Measurements from ENCODE around the gene SMG6.
"Not testable (repeated sequence)": the region's sequence is repeated elsewhere in the genome, so short reads cannot be mapped to it uniquely, and the experiment has no call there.

Gene SMG6

DNA sequence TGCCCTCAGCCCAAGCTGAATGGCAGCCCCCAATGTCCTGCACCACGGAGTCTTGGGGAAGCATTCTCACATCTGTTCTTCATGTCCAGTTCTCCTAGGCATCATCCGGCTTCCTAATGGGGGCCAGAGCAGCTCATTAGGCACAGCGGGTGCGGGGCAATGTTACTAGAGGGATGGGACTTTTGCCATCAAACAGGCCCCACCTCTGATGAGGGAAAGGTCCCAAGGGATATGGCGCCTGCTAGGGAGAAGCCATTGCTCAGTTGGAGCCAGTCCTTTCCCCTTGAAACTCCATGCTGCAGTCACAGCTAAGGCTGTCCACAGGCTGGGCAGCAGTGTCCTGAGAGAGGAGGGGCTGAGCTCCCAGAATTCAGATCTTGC lies 275.4 kb downstream of the SMG6 start:
- DNase-seq (ENCODE audit: low spot score), result no peak

DNA sequence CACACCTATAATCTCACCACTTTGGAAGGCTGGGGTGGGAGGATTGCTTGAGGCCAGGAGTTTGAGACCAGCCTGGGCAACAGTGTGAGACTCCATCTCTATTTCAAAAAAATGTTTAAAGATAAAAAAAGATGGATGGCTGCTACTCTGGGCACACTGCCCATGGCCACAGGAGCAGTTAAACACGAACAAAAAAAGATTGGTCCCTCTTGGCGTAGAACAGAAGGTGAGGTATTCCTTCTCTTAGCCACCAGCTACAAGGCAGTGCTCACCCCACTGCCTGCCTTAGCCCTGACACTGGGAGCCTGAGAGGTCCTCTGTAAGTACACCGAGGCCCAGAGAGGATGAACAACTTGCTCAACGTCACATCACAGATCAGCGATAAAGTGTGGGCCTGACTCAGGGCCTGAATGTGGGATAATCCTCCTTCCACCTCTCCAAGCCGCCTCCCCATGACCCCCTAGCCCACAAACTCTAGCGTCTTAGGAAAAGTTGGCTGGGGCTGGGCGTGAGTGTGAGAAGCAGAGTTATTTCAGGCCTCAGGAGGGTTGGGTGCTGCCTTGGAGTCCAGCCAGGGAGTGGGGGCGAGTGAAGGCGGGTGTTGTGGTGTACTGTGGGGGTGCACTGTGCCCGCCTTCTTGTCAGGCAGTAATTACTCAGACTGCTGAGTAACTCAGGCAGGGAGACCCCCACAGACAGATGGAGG lies 275.9 kb downstream of the SMG6 start:
- DNase-seq (ENCODE audit: low spot score), result no peak

DNA sequence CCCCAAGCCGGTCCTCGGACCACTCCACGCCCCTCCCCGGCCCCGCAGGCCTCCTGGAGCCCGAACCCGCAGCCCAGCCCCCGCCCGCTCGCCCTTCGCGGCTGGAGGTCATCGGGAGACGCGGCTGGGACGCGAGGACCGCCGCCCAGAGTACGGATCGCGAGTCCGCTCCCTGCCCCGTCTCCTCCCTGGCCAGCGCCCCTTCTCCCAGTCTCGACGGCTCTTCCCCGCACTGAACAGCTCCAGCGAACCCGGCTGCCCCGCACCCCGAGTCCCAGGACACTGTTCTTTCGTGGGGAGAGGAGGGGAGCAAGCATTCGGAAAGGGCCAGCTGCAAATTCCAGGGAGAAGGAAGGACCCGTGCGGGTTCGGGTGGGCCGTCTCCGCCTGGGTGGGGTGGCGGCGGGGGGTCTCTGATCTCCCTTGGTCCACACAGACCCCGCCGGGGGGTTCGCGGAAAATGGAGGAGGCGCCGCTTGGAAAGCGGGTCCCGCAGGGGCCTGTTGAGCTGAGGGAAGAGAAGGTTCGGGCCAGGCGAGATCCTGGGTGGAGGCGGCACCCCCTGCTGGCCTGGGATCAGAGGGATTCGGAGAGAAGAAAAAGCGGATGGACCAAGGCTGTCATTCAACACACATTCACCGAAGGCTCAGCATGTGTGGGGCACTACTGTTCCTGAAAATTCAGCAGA lies 277.8 kb downstream of the SMG6 start:
- no peak for DNase-seq (ENCODE audit: low spot score)

- DNase-seq (ENCODE audit: low spot score), result peak; percentile 33
Observed at GRCh38 chr17:2025220-2025621, 278.4 kb downstream of the SMG6 start, which contains the start of gene RTN4RL1. RTN4RL1 (minus strand) TSS chr17:2025334; CDS start chr17:2024865, 469 bp downstream.

GRCh38 chr17:2024572-2025219 lies 278.9 kb downstream of the SMG6 start:
- no peak for DNase-seq (ENCODE audit: low spot score)

- no peak for DNase-seq (ENCODE audit: low spot score)
Observed at GRCh38 chr17:2023692-2024571, 279.7 kb downstream of the SMG6 start.

- DNase-seq (ENCODE audit: low spot score), result no peak
Observed at GRCh38 chr17:2023256-2023655, 280.3 kb downstream of the SMG6 start.

- DNase-seq (ENCODE audit: low spot score), result no peak
Observed at GRCh38 chr17:2022647-2023240, 280.8 kb downstream of the SMG6 start.

GRCh38 chr17:2020721-2021120 lies 282.9 kb downstream of the SMG6 start:
- DNase-seq (ENCODE audit: low spot score), result no peak

GRCh38 chr17:2019723-2020122 lies 283.9 kb downstream of the SMG6 start:
- no peak for DNase-seq (ENCODE audit: low spot score)

GRCh38 chr17:2018716-2019510 lies 284.7 kb downstream of the SMG6 start:
- no peak for DNase-seq (ENCODE audit: low spot score)

DNA sequence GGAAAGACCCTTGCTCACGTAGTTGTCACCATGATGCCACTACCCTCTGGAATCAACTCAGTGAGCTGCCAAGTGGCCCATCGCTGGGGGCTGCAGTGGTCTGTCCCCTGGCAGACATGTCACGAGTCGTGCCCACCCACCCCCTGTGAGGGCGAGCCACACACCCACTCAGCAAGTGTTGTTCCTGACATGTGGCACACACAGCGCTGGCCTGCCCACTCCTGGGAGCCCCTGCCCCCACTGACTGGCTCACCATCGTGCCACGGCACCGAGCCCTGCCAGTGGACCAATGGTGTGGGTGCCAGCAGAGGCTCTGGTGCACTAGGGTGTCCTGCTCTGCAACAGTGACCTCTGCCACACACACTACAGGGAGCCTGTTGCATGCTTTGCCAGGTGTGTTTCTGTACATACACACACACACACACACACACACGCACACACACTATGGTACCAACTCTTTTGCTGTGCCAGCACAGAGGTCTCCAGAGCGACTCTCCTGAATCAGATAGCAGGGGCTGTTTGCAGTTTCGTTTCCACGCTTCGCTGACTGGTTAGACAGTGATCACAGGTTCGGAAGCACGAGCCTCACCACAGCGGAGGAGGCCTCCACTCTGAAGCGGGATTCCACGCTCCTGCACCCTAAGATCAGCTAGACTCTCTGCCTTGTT lies 286.2 kb downstream of the SMG6 start:
- no peak for DNase-seq (ENCODE audit: low spot score)

- no peak for DNase-seq (ENCODE audit: low spot score)
Observed at GRCh38 chr17:2016494-2016893, 287.1 kb downstream of the SMG6 start.

DNA sequence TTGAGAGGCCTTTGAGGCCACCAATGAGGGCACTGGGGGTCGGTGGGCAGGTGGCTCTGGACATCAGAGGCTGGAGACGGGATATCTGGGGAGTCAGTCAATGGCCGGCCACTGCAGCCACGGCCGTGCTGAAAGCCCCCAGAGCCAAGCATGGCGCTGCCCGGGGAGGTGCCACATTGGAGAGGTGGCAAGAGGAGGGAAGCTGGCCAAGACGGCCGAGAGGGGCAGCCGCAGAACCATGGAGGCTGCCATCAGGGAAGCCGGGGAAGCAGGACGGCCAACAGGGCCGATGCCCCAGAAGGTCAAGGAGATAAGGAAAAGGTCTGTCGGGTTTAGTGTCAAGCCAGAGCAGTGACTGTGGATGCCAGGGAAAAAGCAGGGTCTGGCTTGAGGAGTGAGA lies 288.3 kb downstream of the SMG6 start:
- DNase-seq (ENCODE audit: low spot score), result no peak

DNA sequence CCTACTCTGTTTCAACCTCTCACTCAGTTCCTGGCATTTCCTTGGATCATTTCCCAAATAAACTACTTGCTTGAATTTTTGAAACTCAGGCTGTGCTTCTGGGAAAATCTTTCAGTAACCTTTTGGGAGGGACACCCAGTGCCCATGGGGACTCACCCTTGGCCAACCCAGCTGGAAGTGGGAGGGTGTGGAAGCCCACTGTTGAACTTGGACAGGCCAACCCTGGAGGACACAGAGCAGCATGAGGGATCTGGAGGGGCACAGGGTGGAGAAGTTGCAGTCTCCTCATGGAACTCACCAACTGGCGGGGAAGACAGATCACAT lies 289.6 kb downstream of the SMG6 start:
- DNase-seq (ENCODE audit: low spot score), result no peak

- not testable (repeated sequence) for DNase-seq (ENCODE audit: low spot score)
Observed at GRCh38 chr17:2013220-2013993, 290.2 kb downstream of the SMG6 start.

- no peak for DNase-seq (ENCODE audit: low spot score)
Observed at GRCh38 chr17:2012499-2012898, 291.1 kb downstream of the SMG6 start.

GRCh38 chr17:2011411-2012371 lies 291.9 kb downstream of the SMG6 start:
- DNase-seq (ENCODE audit: low spot score), result no peak
